Placental epithelial cell (primary cell): ENCODE measurements around the gene CCR8. TPM values are rescaled to one million over a fixed set of nuclear protein-coding genes. Genes with fewer than 3 reads are reported as not detected.

Source experiments
- total RNA-seq: library from RNA; depleted of rRNA; stranded (reverse); fragments of >200 nt; gene quantifications from 2 replicates; pipeline ENCODE4 v1.2.3, GENCODE V29; 2012

CCR8 gene
- total RNA-seq: not detected in 2 replicates

GRCh38 chr3:39329493-39329892 is at the start of gene CCR8:
CCR8 (plus strand) TSS chr3:39329709; CDS start chr3:39332332, 2,623 bp downstream.

GRCh38 chr3:39279745-39280517 is 49.6 kb upstream of the CCR8 start, which contains the start of gene CX3CR1:
CX3CR1 (minus strand) TSS chr3:39280036; CDS start chr3:39266509, 13,527 bp downstream.

Other genes starting within 250 kb of the CCR8 start
- 69.5 and 81.9 TPM in 2 replicates for gene GORASP1, start 222.1 kb upstream of the CCR8 start, total RNA-seq
- 7.5 and 13.3 TPM in 2 replicates for gene TTC21A, start 222.0 kb upstream of the CCR8 start, total RNA-seq
- 40.4 and 76.3 TPM in 2 replicates for gene CSRNP1, start 176.1 kb upstream of the CCR8 start, total RNA-seq
- not detected in 2 replicates for gene XIRP1, start 137.1 kb upstream of the CCR8 start, total RNA-seq
- under 0.01 TPM in 1 of 2 replicates, not detected in the other for gene CX3CR1, start 49.7 kb upstream of the CCR8 start, total RNA-seq
- gene SLC25A38, start 53.7 kb downstream of the CCR8 start, total RNA-seq: 32.9 and 39.3 TPM in 2 replicates
- gene RPSA, start 77.0 kb downstream of the CCR8 start, total RNA-seq: 1,157 and 1,633 TPM in 2 replicates
- gene MOBP, start 138.0 kb downstream of the CCR8 start, total RNA-seq: 0.76 TPM in 1 of 2 replicates, not detected in the other